ENCODE data around the gene APPBP2.

DNA sequence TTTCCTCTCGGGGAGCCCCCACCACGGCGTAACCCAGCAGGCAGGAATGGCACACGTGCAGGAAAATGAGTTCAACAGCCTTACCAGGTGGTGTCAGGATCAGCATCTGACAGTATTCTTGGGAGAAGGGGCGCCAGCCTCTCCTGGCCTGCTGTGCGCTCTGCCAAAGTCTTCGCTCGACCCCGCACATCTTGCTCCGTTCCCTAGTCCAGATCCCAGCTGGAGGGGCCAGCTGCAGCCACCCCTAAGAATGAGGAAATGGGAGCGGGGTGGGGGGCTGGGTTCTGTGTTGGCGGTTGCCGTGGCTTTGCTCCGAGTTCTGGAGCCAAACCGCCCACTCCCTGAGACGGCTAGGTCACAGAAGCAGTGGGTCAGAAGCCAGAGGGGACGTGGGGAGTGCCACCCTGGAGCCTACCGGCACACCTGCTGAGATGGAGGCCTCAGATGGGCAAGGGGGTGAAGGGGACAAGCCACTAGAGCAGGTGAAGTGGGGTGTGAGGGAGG lies 103.8 kb downstream of the APPBP2 start, which contains the start of gene CHCT1:
- TF ChIP-seq FOSL1 (IDR thresholded peaks at IDR 0.05; ENCODE audit: insufficient read depth, low read depth, low read length) (no peak), CTCF (IDR thresholded peaks at IDR 0.05; ENCODE audit: control extremely low read depth in 1 of 3, insufficient read depth in 1 of 3, low read depth in 1 of 3, low read length in 3 of 3) (no peak), TCF12 (IDR thresholded peaks at IDR 0.05; ENCODE audit: low read depth, low read length) (no peak), EZH2 (IDR thresholded peaks at IDR 0.05; ENCODE audit: low read depth, low read length, severe bottlenecking) (no peak), CHD1 (IDR thresholded peaks at IDR 0.05; ENCODE audit: low read depth, low read length) (no peak), SP1 (IDR thresholded peaks at IDR 0.05; ENCODE audit: low read depth, low read length) (no peak), GABPA (IDR thresholded peaks at IDR 0.05; ENCODE audit: borderline replicate concordance, insufficient read depth, low read length) (no peak), SUZ12 (IDR thresholded peaks at IDR 0.05; ENCODE audit: low read length) (no peak), PHF8 (conservative IDR thresholded peaks at IDR 0.05; ENCODE audit: low read depth, low read length) (no peak), RAD21 (IDR thresholded peaks at IDR 0.05 in 1 of 2, conservative IDR thresholded peaks at IDR 0.05 in 1 of 2; ENCODE audit: low read depth in 2 of 2, low read length in 2 of 2) (no peak), CEBPB (IDR thresholded peaks at IDR 0.05; ENCODE audit: low read depth, low read length) (no peak)

Data from H1 (cell line).